PC-3 (cell line): ENCODE data around the gene ATP1B3.

ENCODE experiments used
- EZH2 ChIP-seq: fragments of 300-600 bp; sonication (generic); IDR thresholded peaks from one replicate; pipeline ENCODE4 v1.6.1; 2017; ENCODE audit warnings: antibody characterized with exemption, mild to moderate bottlenecking, low read length; ENCODE audit not compliant: unreplicated experiment
- EZH2phosphoT487 ChIP-seq: fragments of 300-600 bp; sonication (generic); IDR thresholded peaks from 2 replicates; pipeline ENCODE4 v1.6.1; 2018; ENCODE audit warnings: mild to moderate bottlenecking, antibody characterized with exemption, low read length, borderline replicate concordance
- TF ChIP-seq, protein P1 (sequence below): fragments of 300-600 bp; sonication (generic); conservative IDR thresholded peaks from 2 replicates; pipeline ENCODE4 v1.5.1; 2017; ENCODE audit warnings: antibody characterized with exemption, low read depth, mild to moderate bottlenecking, low read length

DNA sequence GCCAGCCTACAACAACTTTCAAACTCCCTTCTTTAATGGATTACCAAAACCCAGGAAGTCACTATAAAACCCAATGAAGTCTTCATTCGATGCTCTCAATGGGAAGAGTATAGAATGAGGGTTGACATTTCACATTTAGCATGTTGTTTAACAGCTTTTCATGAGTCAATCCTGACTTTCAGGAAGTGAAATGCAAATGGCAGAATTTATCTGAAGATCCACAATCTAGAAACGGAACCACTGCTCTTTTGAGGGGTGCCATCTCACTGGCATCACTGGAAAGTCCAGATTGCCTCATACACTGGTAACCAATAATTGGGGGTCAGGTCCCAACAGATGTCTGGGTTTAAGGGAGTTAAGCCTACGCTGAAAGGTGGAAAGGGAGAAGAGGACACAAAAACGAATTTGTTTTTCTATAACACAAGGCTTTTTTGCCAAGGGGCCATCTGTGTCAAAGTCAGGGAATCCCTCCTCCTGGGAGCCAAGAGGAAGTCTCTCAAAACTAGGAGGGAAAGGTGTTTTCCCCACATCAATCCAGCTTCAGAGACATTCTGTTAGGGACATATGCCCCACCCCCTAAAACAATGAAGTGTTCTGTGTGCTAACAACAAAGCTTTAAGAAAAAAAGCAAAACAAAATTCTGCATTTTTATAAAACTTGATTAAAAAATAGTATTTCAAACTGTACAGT lies 12.0 kb upstream of the ATP1B3 start:
- TF ChIP-seq, protein P1, sequence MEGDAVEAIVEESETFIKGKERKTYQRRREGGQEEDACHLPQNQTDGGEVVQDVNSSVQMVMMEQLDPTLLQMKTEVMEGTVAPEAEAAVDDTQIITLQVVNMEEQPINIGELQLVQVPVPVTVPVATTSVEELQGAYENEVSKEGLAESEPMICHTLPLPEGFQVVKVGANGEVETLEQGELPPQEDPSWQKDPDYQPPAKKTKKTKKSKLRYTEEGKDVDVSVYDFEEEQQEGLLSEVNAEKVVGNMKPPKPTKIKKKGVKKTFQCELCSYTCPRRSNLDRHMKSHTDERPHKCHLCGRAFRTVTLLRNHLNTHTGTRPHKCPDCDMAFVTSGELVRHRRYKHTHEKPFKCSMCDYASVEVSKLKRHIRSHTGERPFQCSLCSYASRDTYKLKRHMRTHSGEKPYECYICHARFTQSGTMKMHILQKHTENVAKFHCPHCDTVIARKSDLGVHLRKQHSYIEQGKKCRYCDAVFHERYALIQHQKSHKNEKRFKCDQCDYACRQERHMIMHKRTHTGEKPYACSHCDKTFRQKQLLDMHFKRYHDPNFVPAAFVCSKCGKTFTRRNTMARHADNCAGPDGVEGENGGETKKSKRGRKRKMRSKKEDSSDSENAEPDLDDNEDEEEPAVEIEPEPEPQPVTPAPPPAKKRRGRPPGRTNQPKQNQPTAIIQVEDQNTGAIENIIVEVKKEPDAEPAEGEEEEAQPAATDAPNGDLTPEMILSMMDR = no peak
- TF ChIP-seq EZH2 = no peak
- no peak for TF ChIP-seq EZH2phosphoT487
